HG02763 (cell line): ENCODE data around the gene VPS25.

ENCODE experiments used
- ATAC-seq: cut with Tn5 transposase; IDR thresholded peaks from one replicate; pipeline ENCODE4 v1.9.1; 2021; ENCODE audit warnings: mild to moderate bottlenecking, moderate library complexity; ENCODE audit not compliant: unreplicated experiment

The VPS25 gene

DNA sequence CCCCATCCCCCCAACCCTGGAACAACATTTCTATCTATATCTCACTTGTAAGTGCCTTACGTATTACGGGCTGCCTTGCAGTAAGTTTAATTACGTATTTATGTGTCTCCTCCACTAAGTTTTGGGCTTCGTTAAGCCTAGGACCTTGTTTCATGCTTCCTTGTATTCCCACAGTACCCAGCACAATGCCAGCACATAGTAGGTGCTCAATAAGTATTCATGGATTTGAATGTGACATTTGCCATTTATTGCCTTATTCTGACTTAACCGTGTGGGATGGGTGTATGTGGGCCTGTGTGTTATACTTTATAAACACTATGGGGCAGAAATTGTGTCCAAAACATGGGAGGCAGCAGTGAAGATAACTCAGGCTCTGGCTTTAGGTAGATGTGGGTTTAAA lies 19.3 kb downstream of the VPS25 start:
- no peak for ATAC-seq

- no peak for ATAC-seq
Measured at GRCh38 chr17:42795061-42795460, 21.8 kb downstream of the VPS25 start.

- no peak for ATAC-seq
Measured at GRCh38 chr17:42795465-42795864, 22.2 kb downstream of the VPS25 start.

- ATAC-seq, result no peak
Measured at GRCh38 chr17:42796066-42796758, 23.0 kb downstream of the VPS25 start.

DNA sequence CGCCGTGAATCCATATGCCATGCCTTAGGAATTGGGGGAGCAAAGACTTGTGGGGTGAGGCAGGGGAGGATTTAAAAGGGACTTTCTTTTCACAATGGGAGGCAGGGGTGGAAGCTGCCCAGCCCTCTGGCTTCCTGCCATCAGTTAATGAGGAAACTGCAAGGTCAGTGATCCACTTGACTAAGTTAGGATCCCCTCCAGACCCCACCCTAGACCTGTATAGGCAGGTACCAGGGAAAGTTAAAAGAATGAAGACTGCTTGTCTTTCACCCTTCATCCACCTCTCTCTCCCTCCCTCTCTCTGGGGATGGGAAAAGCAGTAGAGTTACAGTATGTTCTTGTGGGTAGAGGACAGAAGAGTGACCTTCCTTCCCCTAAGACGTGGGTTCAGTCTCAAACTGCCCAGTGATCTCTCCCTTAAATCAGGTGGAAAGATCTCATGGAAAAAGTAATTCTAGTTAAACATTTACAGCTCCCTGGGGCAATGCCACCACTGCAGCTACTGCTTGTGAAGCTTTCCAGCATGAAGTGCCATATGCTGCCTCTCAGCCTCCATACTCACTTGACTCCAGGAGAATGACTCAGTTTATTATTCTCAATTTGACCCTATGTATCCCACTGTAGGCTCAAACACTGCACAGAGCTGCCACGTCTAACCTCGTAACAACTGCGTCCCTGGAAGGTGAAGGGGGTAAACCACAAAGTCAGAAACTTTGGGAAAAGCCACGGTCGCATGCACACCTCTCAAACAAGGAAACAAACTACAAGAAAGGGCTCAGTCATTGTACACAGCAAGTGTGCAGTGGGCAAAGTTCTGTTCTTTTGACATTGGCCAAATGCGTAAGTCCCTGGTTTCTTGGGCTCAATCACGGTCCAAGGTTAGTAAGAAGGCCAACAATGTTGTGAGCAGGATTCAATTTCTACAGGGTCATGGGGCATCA lies 24.1 kb downstream of the VPS25 start:
- ATAC-seq, result no peak

DNA sequence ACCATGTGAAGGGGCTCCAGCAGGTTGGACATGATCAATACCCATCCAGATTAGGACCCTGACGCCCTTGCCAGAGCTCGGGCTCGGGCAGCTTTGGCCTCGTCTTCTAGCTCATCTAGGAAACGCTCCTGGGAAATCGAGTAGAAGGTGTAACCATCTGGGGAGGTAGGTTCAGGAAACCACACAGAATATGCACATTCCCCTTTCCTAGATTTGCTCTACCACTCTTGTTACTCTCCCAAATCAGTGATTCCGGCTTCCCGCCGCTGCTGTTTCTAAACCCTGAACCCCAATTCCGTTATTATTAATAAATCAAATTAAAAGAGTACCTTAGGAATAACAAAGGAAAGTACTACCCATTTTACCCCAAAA lies 24.7 kb downstream of the VPS25 start:
- no peak for ATAC-seq

DNA sequence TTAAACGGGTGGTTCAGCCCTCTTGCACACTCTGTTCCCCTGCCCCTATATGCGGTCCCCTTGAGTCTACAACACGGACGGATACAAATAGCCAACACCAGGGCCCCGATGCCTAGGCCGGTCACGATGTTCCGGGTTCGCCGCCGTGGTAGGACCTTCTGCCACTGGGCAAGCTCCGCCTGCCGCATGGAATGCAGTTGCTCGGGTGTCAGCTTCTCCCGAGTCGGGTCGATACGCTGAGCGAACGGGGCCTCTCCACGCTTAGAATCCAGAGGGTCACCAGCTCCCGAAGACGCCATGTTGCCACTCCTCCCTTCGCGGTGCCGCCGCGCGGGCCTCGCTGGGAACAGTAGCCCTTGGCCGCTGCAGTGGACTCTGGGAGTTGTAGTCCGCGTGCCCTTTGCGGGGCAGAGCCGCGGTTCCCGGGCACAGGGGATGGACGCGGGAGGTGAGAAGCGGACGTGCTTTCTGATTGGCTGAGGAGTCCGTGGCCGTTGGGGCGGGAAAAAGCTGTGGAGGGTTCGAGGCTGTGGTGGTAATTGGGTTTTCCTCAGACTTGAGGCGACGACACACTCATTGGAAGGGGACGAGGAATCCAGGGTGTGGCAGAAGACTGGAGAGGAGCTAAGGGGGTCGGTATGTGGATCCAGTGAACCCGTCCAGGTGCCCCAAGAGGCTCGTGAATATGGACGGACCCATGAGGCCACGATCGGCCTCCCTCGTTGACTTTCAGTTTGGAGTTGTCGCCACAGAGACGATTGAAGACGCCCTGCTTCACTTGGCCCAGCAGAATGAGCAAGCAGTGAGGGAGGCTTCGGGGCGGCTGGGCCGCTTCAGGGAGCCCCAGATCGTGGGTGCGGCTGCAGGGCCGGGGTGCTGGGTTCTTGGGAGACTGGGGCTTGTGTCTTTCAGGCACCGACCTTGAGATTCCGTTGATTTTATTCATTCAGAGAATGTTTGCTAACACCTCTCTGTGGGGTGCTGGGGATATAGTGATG lies 25.4 kb downstream of the VPS25 start, which contains the start of the genes CNTD1 and COA3:
Gene CNTD1, plus strand, starts transcription at position 479 of the 998 bp plus-strand sequence. Its CDS starts 207 bp downstream, at position 686.
Gene COA3, minus strand, starts transcription at position 322 of the 998 bp plus-strand sequence. Its CDS starts 23 bp downstream, at position 299.
- ATAC-seq, result no peak

DNA sequence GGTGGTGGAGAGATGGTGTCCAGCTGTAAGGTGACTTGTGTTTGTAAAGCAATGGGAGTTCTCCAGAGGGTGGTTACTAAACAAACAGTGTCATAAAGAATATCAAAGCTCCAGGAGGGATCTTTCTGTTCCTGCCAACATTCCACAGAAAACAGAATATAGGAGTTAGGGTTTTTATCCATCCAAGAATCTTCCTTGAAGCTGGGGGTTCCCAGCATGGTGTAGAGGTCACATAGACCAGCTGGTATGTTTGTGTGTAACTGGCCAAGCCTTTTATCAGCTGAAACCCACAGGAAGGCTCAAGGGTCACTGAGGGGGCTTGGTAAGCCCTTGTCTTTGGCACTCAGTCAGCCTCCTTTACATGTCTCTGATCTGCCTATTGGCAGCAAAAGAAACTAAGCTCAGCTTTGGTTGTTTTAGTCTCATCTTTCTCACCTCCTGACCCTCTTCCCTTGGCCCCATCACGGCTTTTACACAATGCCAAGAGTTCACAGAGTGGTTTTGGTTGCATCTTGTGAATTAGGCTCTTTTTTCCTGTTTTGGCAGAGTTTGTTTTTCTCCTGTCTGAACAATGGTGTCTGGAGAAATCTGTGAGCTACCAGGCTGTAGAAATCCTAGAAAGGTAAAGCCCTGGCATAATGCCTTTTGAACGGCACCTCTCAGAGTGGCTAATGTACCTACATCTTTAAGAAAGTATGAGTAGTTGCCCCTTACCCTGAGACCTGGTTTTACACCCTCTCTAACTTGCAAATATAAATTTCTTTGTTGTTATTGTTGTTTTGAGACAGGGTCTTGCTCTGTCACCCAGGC lies 30.0 kb downstream of the VPS25 start:
- ATAC-seq, result no peak

GRCh38 chr17:42804918-42805367 lies 31.7 kb downstream of the VPS25 start:
- no peak for ATAC-seq

DNA sequence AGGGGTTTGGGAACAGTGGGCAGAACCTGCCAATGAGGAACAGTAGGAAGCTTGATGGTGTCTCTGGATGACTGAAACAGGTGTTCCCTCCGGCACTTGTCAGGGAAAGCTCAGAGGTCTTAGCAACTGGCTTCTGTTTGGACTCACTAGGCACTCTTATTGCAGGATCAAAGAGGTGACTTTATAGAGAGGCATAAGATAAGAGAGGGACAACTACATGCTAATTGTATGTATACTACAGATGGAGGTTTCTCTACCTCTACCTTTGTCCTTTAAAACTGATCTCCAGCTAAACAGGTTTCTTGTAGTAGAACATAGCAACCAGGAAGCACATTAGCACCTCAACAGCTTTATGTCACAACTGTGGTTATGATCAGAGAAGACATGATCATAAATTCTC lies 33.0 kb downstream of the VPS25 start:
- no peak for ATAC-seq

GRCh38 chr17:42809250-42809649 lies 36.0 kb downstream of the VPS25 start:
- ATAC-seq, result no peak

DNA sequence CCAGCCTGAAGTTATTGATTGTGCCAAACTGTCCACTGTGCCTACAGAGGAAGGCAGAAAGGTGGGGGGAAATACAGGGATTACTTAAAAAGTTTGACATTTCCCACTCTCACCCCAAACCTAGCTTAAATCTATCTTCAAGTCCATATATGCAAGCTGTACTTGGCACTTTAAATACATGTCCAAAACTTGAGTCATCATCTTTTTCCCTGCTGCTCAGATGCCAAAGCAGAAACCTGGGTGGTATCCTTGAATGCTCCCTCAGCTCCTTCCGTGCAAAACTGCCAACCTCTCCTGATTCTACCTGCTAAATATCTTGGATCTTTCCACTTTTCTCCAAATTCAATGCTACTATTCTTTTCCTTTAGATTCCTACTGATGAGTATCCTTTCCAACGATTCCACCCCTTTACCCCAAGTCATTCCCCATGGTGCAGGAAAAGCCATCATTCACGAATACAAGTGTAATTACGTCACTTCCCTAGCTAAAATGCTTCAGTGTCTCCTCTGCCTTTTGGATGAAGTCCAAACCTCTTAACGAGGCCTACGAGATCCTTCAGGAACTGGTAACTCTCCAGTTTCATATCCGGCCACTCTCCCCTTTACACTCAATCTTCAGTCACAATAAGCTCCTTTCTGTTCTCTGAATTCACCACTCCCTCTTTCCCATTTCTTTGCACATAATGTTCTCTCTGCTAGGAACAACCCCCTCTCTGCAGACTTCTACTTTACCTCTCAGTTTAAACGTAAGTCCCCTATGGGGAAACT lies 41.6 kb downstream of the VPS25 start:
- no peak for ATAC-seq

DNA sequence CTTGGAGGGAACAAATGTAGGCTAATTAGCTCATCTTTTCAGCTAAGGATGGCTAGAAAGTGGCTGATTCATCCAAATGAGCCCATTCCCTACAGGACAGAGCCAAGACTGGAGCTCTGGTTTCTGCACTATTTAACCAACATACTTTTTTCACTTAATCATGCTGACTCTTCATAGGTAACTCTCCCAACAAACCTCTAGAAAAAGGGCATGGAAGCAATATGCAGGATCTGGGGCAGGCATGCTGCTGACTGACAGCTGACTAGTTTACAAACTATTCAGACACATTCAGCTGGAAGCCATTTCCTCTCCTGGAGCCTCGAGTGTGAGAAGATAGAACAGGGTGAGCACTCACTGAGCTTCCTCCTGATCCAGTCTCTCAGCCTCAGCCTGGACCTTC lies 44.6 kb downstream of the VPS25 start:
- ATAC-seq, result no peak

- ATAC-seq, result no peak
Measured at GRCh38 chr17:42818379-42818778, 45.1 kb downstream of the VPS25 start.

DNA sequence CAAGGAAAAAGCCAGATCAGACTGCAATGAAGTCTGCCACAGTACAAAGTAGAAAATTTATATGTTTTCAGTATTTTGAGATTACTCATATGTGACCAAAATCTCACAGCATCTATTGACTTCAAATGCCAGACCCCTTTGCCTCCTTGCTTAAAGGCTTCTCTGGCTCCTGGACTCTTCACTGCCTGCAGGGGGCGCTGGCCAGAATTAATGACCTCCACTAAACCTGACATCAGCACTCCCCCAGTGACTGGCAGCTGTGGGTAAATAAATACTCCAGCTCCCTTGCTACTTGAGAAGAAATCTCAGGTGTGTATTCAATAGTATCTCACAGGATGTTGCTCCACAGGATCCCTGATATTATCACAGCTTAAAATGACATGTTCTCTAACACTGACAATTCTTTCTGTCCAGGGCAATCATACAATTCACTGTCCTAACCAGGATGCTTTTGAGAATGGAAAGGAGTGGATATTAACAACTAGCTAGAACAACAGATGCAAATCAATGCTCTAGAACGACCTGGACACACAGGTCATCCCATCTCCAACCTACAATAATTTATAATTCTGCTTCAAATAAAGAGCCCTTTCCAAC lies 46.8 kb downstream of the VPS25 start:
- ATAC-seq, result no peak

DNA sequence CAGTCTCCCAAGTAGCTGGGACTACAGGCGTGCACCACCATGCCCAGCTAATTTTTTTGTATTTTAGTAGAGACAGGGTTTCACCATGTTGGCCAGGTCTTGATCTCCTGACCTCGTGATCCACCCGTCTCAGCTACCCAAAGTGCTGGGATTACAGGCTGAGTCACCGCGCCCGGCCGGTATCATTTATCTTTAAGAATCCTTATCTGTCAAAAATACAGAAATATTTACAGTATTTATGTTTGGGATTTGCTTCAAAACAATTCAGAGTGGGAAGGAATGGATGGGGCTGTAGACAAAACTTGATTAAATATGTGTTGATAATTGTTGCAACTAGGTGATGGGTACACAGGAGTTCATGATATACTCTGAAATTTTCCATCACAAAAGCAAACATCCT lies 47.9 kb downstream of the VPS25 start:
- no peak for ATAC-seq

DNA sequence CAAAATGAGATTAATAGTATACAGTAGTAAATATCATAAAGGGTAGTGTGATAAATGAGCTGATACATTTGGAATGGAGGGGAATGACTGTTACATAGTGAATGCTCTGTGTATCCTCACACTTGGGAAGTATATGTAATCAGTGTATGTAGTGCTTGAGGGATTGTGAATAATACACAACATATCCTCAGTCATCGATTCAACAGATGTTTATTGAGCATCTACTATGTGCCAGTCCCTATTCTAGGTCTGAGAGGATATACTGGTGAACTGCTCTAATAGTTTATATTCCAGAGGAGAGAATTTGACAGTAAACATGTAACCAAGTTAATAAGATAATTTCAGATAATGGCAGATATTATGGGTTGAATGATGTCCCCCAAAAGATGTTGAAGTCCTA lies 54.2 kb downstream of the VPS25 start:
- ATAC-seq, result no peak
